H1 (cell line): ENCODE measurements around the gene RIC8A. TPM values are rescaled to one million over a fixed set of nuclear protein-coding genes. Genes with fewer than 3 reads are reported as not detected.

Experiments
- CTCF ChIA-PET: fragments of 300-600 bp; sonication (Branson Sonifier 250); formaldehyde crosslinking; loops from one replicate; lab custom pipeline; 2021; ENCODE audit not compliant: partially characterized antibody; lab: Charles Lee
- POLR2A ChIA-PET: fragments of 300-600 bp; sonication (Branson Sonifier 250); formaldehyde crosslinking; loops from one replicate; lab custom pipeline; 2021; ENCODE audit warnings: inconsistent platforms; ENCODE audit not compliant: partially characterized antibody; lab: Charles Lee
- DNase-seq, 2 experiments: peaks; one replicate each; pipeline versions ENCODE4 v3.0.0 to v3.0.0-alpha.2; 2010 to 2022; ENCODE audit warnings: low spot score in 2 of 2, low read depth in 1 of 2, mixed read lengths in 1 of 2
- FAIRE-seq: peaks from 2 replicates; lab custom pipeline; 2011; peaks lifted over from hg19 to GRCh38; lab: Jason Lieb, UNC
- H2AFZ ChIP-seq: 2 replicates; pipeline ENCODE4 v1.8.1; 2012; ENCODE audit warnings: low read length, inconsistent platforms
- H2AK5ac ChIP-seq: 2 replicates; pipeline ENCODE4 v1.6.1; 2013; ENCODE audit warnings: low read depth, low read length
- H2BK120ac ChIP-seq: replicated peaks from 2 replicates; pipeline ENCODE3; 2013; ENCODE audit warnings: low read depth, low read length, inconsistent platforms
- H2BK12ac ChIP-seq: 2 replicates; pipeline ENCODE4 v1.6.1; 2013; ENCODE audit warnings: low read depth, low read length
- H2BK15ac ChIP-seq: 2 replicates; pipeline ENCODE4 v1.6.1; 2013; ENCODE audit warnings: low read length
- H2BK20ac ChIP-seq: 2 replicates; pipeline ENCODE4 v1.6.1; 2013; ENCODE audit warnings: low read length
- H2BK5ac ChIP-seq: 2 replicates; pipeline ENCODE4 v1.6.1; 2013; ENCODE audit warnings: low read depth, low read length
- H3K14ac ChIP-seq: 2 replicates; pipeline ENCODE4 v1.6.1; 2013; ENCODE audit warnings: inconsistent platforms; ENCODE audit not compliant: insufficient read length
- H3K18ac ChIP-seq: 2 replicates; pipeline ENCODE4 v1.6.1; 2013; ENCODE audit warnings: low read length; ENCODE audit errors: extremely low read depth
- H3K23ac ChIP-seq: 2 replicates; pipeline ENCODE4 v1.6.1; 2013; ENCODE audit warnings: inconsistent platforms; ENCODE audit not compliant: insufficient read length
- H3K23me2 ChIP-seq: 2 replicates; pipeline ENCODE4 v1.6.1; 2013; ENCODE audit warnings: low read depth, low read length
- H3K27ac ChIP-seq: 2 replicates; pipeline ENCODE4 v1.6.1; 2011; ENCODE audit warnings: low read depth, low read length, inconsistent platforms
- H3K27me3 ChIP-seq, 4 experiments: replicated peaks in 1 of 4; 1 replicate in 1 of 4; 2 replicates in 3 of 4; pipeline versions ENCODE4 v1.6.1 to v1.8.1; 2011 to 2013; ENCODE audit warnings: low read length in 3 of 4, mild to moderate bottlenecking in 3 of 4, inconsistent platforms in 2 of 4, mixed read lengths in 2 of 4, moderate library complexity in 1 of 4; ENCODE audit not compliant: control insufficient read depth in 3 of 4, insufficient read depth in 3 of 4; ENCODE audit errors: extremely low read depth in 1 of 4
- H3K36me3 ChIP-seq, 4 experiments: 2 replicates each; pipeline versions ENCODE4 v1.6.1 to v1.8.1; 2011 to 2013; ENCODE audit warnings: mild to moderate bottlenecking in 4 of 4, low read length in 3 of 4, moderate library complexity in 2 of 4, control low read depth in 1 of 4, inconsistent platforms in 1 of 4; ENCODE audit not compliant: insufficient read depth in 4 of 4, control insufficient read depth in 2 of 4
- H3K4ac ChIP-seq: replicated peaks from 2 replicates; pipeline ENCODE3; 2013; ENCODE audit warnings: low read length, low read depth, mixed read lengths, inconsistent platforms; ENCODE audit not compliant: insufficient read length
- H3K4me1 ChIP-seq, 4 experiments: replicated peaks in 1 of 4; 1 replicate in 1 of 4; 2 replicates in 3 of 4; pipeline versions ENCODE4 v1.6.1 to v1.8.1; 2011 to 2013; ENCODE audit warnings: low read length in 3 of 4, inconsistent platforms in 2 of 4, mixed read lengths in 1 of 4; ENCODE audit not compliant: insufficient read depth in 4 of 4, control insufficient read depth in 3 of 4
- H3K4me2 ChIP-seq, 2 experiments: 2 replicates each; pipeline versions ENCODE4 v1.6.1 to v1.8.1; 2011 to 2013; ENCODE audit warnings: low read depth in 2 of 2, low read length in 2 of 2, control low read depth in 1 of 2, inconsistent platforms in 1 of 2, mild to moderate bottlenecking in 1 of 2; ENCODE audit not compliant: insufficient read depth in 1 of 2
- H3K4me3 ChIP-seq, 4 experiments: fragments of 200-600, 300-600 bp in 1 of 4; sonication (generic), shearing (Covaris generic), sonication (Bioruptor Twin) in 1 of 4; 2 replicates each; pipeline versions ENCODE4 v1.5.1 to v1.8.1; 2011 to 2016; ENCODE audit warnings: low read length in 4 of 4, low read depth in 3 of 4, control low read depth in 2 of 4, inconsistent platforms in 2 of 4, mild to moderate bottlenecking in 2 of 4, mixed read lengths in 1 of 4, moderate library complexity in 1 of 4; ENCODE audit not compliant: insufficient read depth in 2 of 4; ENCODE audit errors: extremely low read depth in 1 of 4
- H3K56ac ChIP-seq: replicated peaks from 2 replicates; pipeline ENCODE3; 2013; ENCODE audit warnings: low read depth, mild to moderate bottlenecking, mixed read lengths, low read length, inconsistent platforms; ENCODE audit not compliant: insufficient read length
- H3K79me1 ChIP-seq: 2 replicates; pipeline ENCODE4 v1.6.1; 2013; ENCODE audit warnings: low read depth, low read length, control low read depth
- H3K79me2 ChIP-seq, 2 experiments: 2 replicates each; pipeline versions ENCODE4 v1.6.1 to v1.8.1; 2012 to 2013; ENCODE audit warnings: low read length in 2 of 2, mild to moderate bottlenecking in 2 of 2, inconsistent platforms in 1 of 2; ENCODE audit not compliant: insufficient read depth in 2 of 2, control insufficient read depth in 1 of 2
- H3K9ac ChIP-seq, 4 experiments: replicated peaks in 1 of 4; 1 replicate in 1 of 4; 2 replicates in 3 of 4; pipeline versions ENCODE4 v1.6.1 to v1.8.1; 2011 to 2013; ENCODE audit warnings: low read depth in 3 of 4, low read length in 3 of 4, control low read depth in 2 of 4, mild to moderate bottlenecking in 2 of 4, moderate library complexity in 2 of 4, inconsistent platforms in 1 of 4; ENCODE audit errors: extremely low read depth in 1 of 4
- H3K9me3 ChIP-seq, 2 experiments: 2 replicates each; pipeline versions ENCODE4 v1.6.1 to v1.8.1; 2012 to 2013; ENCODE audit warnings: mild to moderate bottlenecking in 2 of 2, moderate library complexity in 2 of 2, control low read depth in 1 of 2, inconsistent platforms in 1 of 2, low read depth in 1 of 2, low read length in 1 of 2, mixed read lengths in 1 of 2; ENCODE audit not compliant: insufficient read depth in 2 of 2
- H4K20me1 ChIP-seq, 2 experiments: replicated peaks in 1 of 2; 2 replicates each; pipeline versions ENCODE3 to v1.8.1; 2011 to 2013; ENCODE audit warnings: inconsistent platforms in 2 of 2, low read length in 2 of 2, mild to moderate bottlenecking in 1 of 2; ENCODE audit not compliant: insufficient read depth in 2 of 2, control insufficient read depth in 1 of 2
- H4K5ac ChIP-seq: 2 replicates; pipeline ENCODE4 v1.6.1; 2013; ENCODE audit warnings: low read length, low read depth, mixed read lengths, inconsistent platforms; ENCODE audit not compliant: insufficient read length
- H4K8ac ChIP-seq: 2 replicates; pipeline ENCODE4 v1.8.0; 2013; ENCODE audit warnings: mild to moderate bottlenecking, moderate library complexity, low read length, inconsistent platforms; ENCODE audit not compliant: insufficient read depth; ENCODE audit errors: extremely low read depth
- H4K91ac ChIP-seq: replicated peaks from 2 replicates; pipeline ENCODE3; 2013; ENCODE audit warnings: low read length, mixed read lengths, inconsistent platforms; ENCODE audit not compliant: insufficient read length
- CEBPB ChIP-seq: IDR thresholded peaks from 2 replicates; pipeline ENCODE4 v1.6.1; 2012; ENCODE audit warnings: low read depth, low read length
- CHD2 ChIP-seq: IDR thresholded peaks from 2 replicates; pipeline ENCODE4 v1.6.1; 2012; ENCODE audit warnings: low read length, improper control_type of control experiment
- JUN ChIP-seq: IDR thresholded peaks from 2 replicates; pipeline ENCODE4 v1.6.1; 2011; ENCODE audit warnings: low read depth, mild to moderate bottlenecking, improper control_type of control experiment, low read length
- SP2 ChIP-seq: IDR thresholded peaks from 2 replicates; pipeline ENCODE4 v1.6.1; 2012; ENCODE audit warnings: mild to moderate bottlenecking, low read length, inconsistent platforms
- SP4 ChIP-seq: IDR thresholded peaks from 2 replicates; pipeline ENCODE4 v1.6.1; 2012; ENCODE audit warnings: low read length, inconsistent platforms
- YY1 ChIP-seq: IDR thresholded peaks from 2 replicates; pipeline ENCODE4 v1.6.1; 2011; ENCODE audit warnings: low read depth, mild to moderate bottlenecking, low read length
- ZNF274 ChIP-seq: IDR thresholded peaks from 2 replicates; pipeline ENCODE4 v1.7.0; 2012; ENCODE audit warnings: low read length, borderline replicate concordance; ENCODE audit errors: extremely low read depth
- WGBS, 2 experiments: shearing (Covaris generic) in 1 of 2; methylation state at CpG; one replicate each; pipeline versions ENCODE4 v1.1.6 to v1.1.7; 2013 to 2015; ENCODE audit warnings: low lambda C conversion rate in 2 of 2, mixed read lengths in 2 of 2, inconsistent platforms in 1 of 2, low coverage in 1 of 2, missing lambda C conversion rate in 1 of 2; ENCODE audit not compliant: insufficient replicate concordance in 2 of 2, insufficient coverage in 1 of 2, insufficient read length in 1 of 2; ENCODE audit errors: extremely low coverage in 1 of 2, missing lambda C conversion rate in 1 of 2; 5-methylcytosine and 5-hydroxymethylcytosine counted together
- polyA plus RNA-seq, 7 experiments: library from polyadenylated mRNA; depleted of rRNA in 3 of 7; stranded (reverse) in 5 of 7; unstranded in 2 of 7; fragments of >200 nt in 5 of 7; fragments of 200-250 nt in 2 of 7; gene quantifications; 1 replicate in 5 of 7; 2 replicates in 1 of 7; 4 replicates in 1 of 7; pipeline versions ENCODE4 v1.2.1 to v1.2.3, GENCODE V29; 2011 to 2013; ENCODE audit warnings: missing spikeins in 2 of 7, mixed read lengths in 2 of 7
- total RNA-seq: library from RNA; stranded (reverse); fragmentation: NEBNext Ultra II Directional; extraction: Animal tissue kit (Norgen Biotek cat#: 25700); gene quantifications from 2 replicates; pipeline ENCODE4 v1.2.1, GENCODE V29; 2021

Gene RIC8A
- total and polyA plus RNA-seq, 2 of the 8 experiments (the other 6 are each of a cell fraction or from before 2014, with no cell fraction given), result 67.0 to 105 TPM

DNA sequence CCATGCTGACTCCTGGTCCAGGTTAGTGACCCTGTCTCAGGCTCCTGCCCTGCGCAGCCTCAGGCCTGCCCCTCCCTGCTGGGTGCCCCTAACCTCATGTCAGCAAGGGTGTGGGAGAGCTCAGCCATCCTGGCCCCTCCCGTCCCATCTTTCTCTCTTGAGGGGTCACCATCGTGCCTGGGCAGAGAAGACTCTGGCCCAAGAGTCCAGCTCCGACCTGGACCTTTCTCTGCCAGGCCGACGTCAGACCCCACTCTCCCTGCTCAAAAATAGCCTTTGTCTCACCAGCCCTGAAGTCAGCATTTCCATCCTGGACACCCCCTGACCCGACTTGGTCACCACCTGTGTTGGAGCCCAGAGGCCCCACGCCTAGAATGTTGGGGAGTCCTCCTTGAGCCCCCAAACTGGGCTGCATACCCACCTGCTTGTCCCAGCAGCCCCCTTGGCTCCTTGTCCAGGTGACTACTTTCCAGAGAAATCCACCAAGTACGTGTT lies 9.7 kb upstream of the RIC8A start:
- Histone ChIP-seq H3K9me3 (peaks cover 0 to 12% of the 10 kb centered on the region in 2 experiments; a peak in 1 of 4 replicates), H4K5ac (no peak overlapping the region), H2AK5ac (no peak overlapping the region), H3K4me3 (no peak overlapping the region), H2BK15ac (no peak overlapping the region), H4K20me1 (no peaks in the 10 kb centered on the region), H2BK20ac (no peak overlapping the region), H2AFZ (no peak overlapping the region), H3K79me2 (no peaks in the 10 kb centered on the region), H3K4ac (no peak overlapping the region), H2BK120ac (no peak overlapping the region), H3K56ac (no peak overlapping the region), H2BK5ac (no peak overlapping the region), H2BK12ac (no peak overlapping the region), H3K36me3 (no peaks in the 10 kb centered on the region), H3K79me1 (no peaks in the 10 kb centered on the region), H3K23me2 (no peaks in the 10 kb centered on the region), H3K4me2 (no peak overlapping the region), H4K91ac (no peak overlapping the region), H3K23ac (no peak overlapping the region), H3K4me1 (no peaks in the 10 kb centered on the region), H4K8ac (no peak overlapping the region; the same call in 1 of the 2 replicates), H3K14ac (no peak overlapping the region), H3K9ac (no peak overlapping the region), H3K27ac (no peak overlapping the region), H3K18ac (no peak overlapping the region), H3K27me3 (no peaks in the 10 kb centered on the region)
- TF ChIP-seq SP4, result no peak
- TF ChIP-seq CHD2, result no peak
- no peak for TF ChIP-seq CEBPB
- no peak for TF ChIP-seq YY1
- no peak for TF ChIP-seq SP2
- no peak for TF ChIP-seq ZNF274
- TF ChIP-seq JUN, result no peak
- FAIRE-seq, result no peak
- WGBS, 2 experiments, result 90% methylated on average over 9 of the region's 9 CpGs; no CpG with 5 or more reads in 1 of the 2 experiments
- ChIA-PET POLR2A (interaction anchor here (0.8 to 1.0 kb wide), 3 partner anchors 9 to 171 kb away, joined by 3 to 4 read pairs (median 3); partner anchors contain the start of genes BET1L and RIC8A), CTCF (interaction anchor here (1.4 kb wide), 2 partner anchors 53 to 165 kb away, joined by 3 to 4 read pairs; no protein-coding TSS in a partner anchor)
- peak in 1 of 2 experiments; percentile 38 for DNase-seq
